OCI-LY7 (cell line): ENCODE results near the gene NCAPH2. TPM values are rescaled to one million over a fixed set of nuclear protein-coding genes. Genes with fewer than 3 reads are reported as not detected.
A peak's percentile ranks its signal among the peaks of the same experiment; 100 is the strongest.

Experiments used
- BruUV-seq: library from RNA; stranded (reverse); fragments of 400-500 nt; replicated peaks from 2 replicates; lab custom pipeline; 2021; lab: Mats Ljungman, UMichigan
- CTCF ChIA-PET: fragments of 300-600 bp; sonication (Branson Sonifier 250); formaldehyde crosslinking; loops from one replicate; lab custom pipeline; 2022; ENCODE audit warnings: antibody characterized with exemption; ENCODE audit not compliant: unreplicated experiment; lab: Charles Lee
- POLR2A ChIA-PET: fragments of 300-600 bp; sonication (Branson Sonifier 250); formaldehyde crosslinking; loops from one replicate; lab custom pipeline; 2022; ENCODE audit warnings: antibody characterized with exemption; lab: Charles Lee
- DNase-seq: peaks from one replicate; pipeline ENCODE4 v3.0.0-alpha.2; 2015; ENCODE audit warnings: low spot score
- H2AFZ ChIP-seq: fragments of 200-600 bp; sonication (generic), shearing (Covaris generic); 2 replicates; pipeline ENCODE4 v1.6.1; 2014; ENCODE audit warnings: mild to moderate bottlenecking, antibody characterized with exemption, low read length, moderate library complexity
- H3K27ac ChIP-seq: fragments of 200-600 bp; sonication (generic); 2 replicates; pipeline ENCODE4 v1.5.1; 2014; ENCODE audit warnings: mixed run types, low read depth, mild to moderate bottlenecking, moderate library complexity, low read length, inconsistent platforms; ENCODE audit not compliant: poor library complexity, severe bottlenecking
- H3K36me3 ChIP-seq: fragments of 200-600 bp; sonication (generic); 2 replicates; pipeline ENCODE4 v1.6.1; 2014; ENCODE audit warnings: mild to moderate bottlenecking, antibody characterized with exemption, low read length, moderate library complexity, mixed read lengths; ENCODE audit not compliant: insufficient read depth
- H3K4me1 ChIP-seq: fragments of 200-600 bp; sonication (generic); 2 replicates; pipeline ENCODE4 v1.5.1; 2014; ENCODE audit warnings: mild to moderate bottlenecking, low read length; ENCODE audit not compliant: insufficient read depth, poor library complexity, severe bottlenecking
- H3K4me2 ChIP-seq: fragments of 200-600 bp; sonication (generic); 2 replicates; pipeline ENCODE4 v1.6.1; 2014; ENCODE audit warnings: mild to moderate bottlenecking, low read length
- H3K4me3 ChIP-seq: fragments of 200-600 bp; sonication (generic); 2 replicates; pipeline ENCODE4 v1.5.1; 2014; ENCODE audit warnings: mild to moderate bottlenecking, low read depth, low read length; ENCODE audit not compliant: poor library complexity, severe bottlenecking
- H3K79me2 ChIP-seq: fragments of 200-600 bp; sonication (generic); 2 replicates; pipeline ENCODE4 v1.6.1; 2016; ENCODE audit warnings: low read depth, mild to moderate bottlenecking, low read length, moderate library complexity, mixed read lengths; ENCODE audit not compliant: insufficient read depth
- H3K9me2 ChIP-seq: fragments of 200-600 bp; sonication (generic); 2 replicates; pipeline ENCODE4 v1.6.1; 2016; ENCODE audit warnings: mild to moderate bottlenecking, low read length, mixed read lengths; ENCODE audit not compliant: insufficient read depth
- H3K9me3 ChIP-seq: fragments of 200-600 bp; sonication (generic); 2 replicates; pipeline ENCODE4 v1.6.1; 2014; ENCODE audit warnings: mild to moderate bottlenecking, mixed run types, low read length, mixed read lengths
- H4K20me1 ChIP-seq: fragments of 200-600 bp; sonication (generic); 2 replicates; pipeline ENCODE4 v1.6.1; 2014; ENCODE audit warnings: mild to moderate bottlenecking, antibody characterized with exemption, low read length, moderate library complexity, mixed read lengths; ENCODE audit not compliant: insufficient read depth
- CTCF ChIP-seq: fragments of 200-600 bp; sonication (generic); conservative IDR thresholded peaks from 2 replicates; pipeline ENCODE4 v1.5.1; 2014; ENCODE audit warnings: mild to moderate bottlenecking, antibody characterized with exemption, low read length, moderate library complexity, mixed read lengths
- EZH2phosphoT487 ChIP-seq: fragments of 200-600 bp; sonication (generic); IDR thresholded peaks from 2 replicates; pipeline ENCODE4 v1.6.1; 2018; ENCODE audit warnings: low read depth, borderline replicate concordance, mild to moderate bottlenecking, mixed run types, antibody characterized with exemption, low read length, moderate library complexity, mixed read lengths
- intact Hi-C: fragments of 100-400 bp; cut with micrococcal nuclease; formaldehyde crosslinking; loops from one replicate; pipeline ENCODE4 v1.10.0; 2022; ENCODE audit not compliant: unreplicated experiment
- total RNA-seq, 2 experiments: library from RNA; depleted of rRNA in 1 of 2; stranded (reverse); fragments of >200 nt in 1 of 2; shearing (Covaris generic) in 1 of 2; gene quantifications; 2 replicates each; pipeline ENCODE4 v1.2.3, GENCODE V29; 2014 to 2022

Gene NCAPH2
- total RNA-seq, 2 experiments from 2014 or later = 126 to 129 TPM

GRCh38 chr22:50526108-50526833 is 18.2 kb downstream of the NCAPH2 start:
- H3K27ac ChIP-seq = peak overlapping the region; percentile 92
- peak overlapping the region; percentile 86 for H3K4me2 ChIP-seq
- H3K4me1 ChIP-seq = peaks cover 31% of the 10 kb centered on the region
- ChIA-PET POLR2A (interaction anchor here (0.6 to 3.3 kb wide), 9 partner anchors 9 to 284 kb away, joined by 3 to 33 read pairs (median 4); partner anchors contain the start of genes LMF2 and NCAPH2), CTCF (interaction anchor here (0.5 to 1.6 kb wide), 9 partner anchors 13 to 271 kb away, joined by 3 to 9 read pairs (median 5); partner anchors contain the start of genes LMF2 and NCAPH2)
- H3K79me2 ChIP-seq = peaks cover 4% of the 10 kb centered on the region; the same call in 1 of the 2 replicates
- TF ChIP-seq EZH2phosphoT487 = no peak
- TF ChIP-seq CTCF = peak; percentile 78
- H2AFZ ChIP-seq = peak overlapping the region; percentile 31; the same call in 1 of the 2 replicates
- H4K20me1 ChIP-seq = no peaks in the 10 kb centered on the region
- no peaks in the 10 kb centered on the region for H3K9me2 ChIP-seq
- peak overlapping the region; percentile 77 for H3K4me3 ChIP-seq
- intact Hi-C loops = loop anchor here (2.0 to 5.0 kb wide), 3 partner anchors 37 to 284 kb away; partner anchors contain the start of gene SYCE3
- H3K36me3 ChIP-seq = peaks cover 38% of the 10 kb centered on the region
- BruUV-seq = no TSS peak
- peak; percentile 85 for DNase-seq
- H3K9me3 ChIP-seq = no peaks in the 10 kb centered on the region

GRCh38 chr22:50526834-50527801 is 19.1 kb downstream of the NCAPH2 start:
- Histone ChIP-seq H2AFZ (peak overlapping the region; percentile 31; the same call in 1 of the 2 replicates), H3K4me1 (peaks cover 39% of the 10 kb centered on the region), H3K79me2 (peaks cover 4% of the 10 kb centered on the region; the same call in 1 of the 2 replicates), H3K4me2 (peak overlapping the region; percentile 86), H3K4me3 (peak overlapping the region; percentile 77), H3K27ac (peak overlapping the region; percentile 92), H3K9me2 (no peaks in the 10 kb centered on the region), H3K36me3 (peaks cover 30% of the 10 kb centered on the region), H4K20me1 (no peaks in the 10 kb centered on the region), H3K9me3 (no peaks in the 10 kb centered on the region)
- CTCF ChIA-PET = no interaction called here
- BruUV-seq = no TSS peak
- no peak for TF ChIP-seq EZH2phosphoT487
- TF ChIP-seq CTCF = no peak
- intact Hi-C loops = loop anchor here (2.0 to 5.0 kb wide), 3 partner anchors 36 to 285 kb away; partner anchors contain the start of gene SYCE3
- POLR2A ChIA-PET = no interaction called here
- DNase-seq = peak; percentile 60
